Ovary (tissue), 3 donors: ENCODE measurements around the gene AP3M1.

Experiments used
- POLR2A ChIP-seq: fragments of 450-650 bp; IDR thresholded peaks from one replicate; pipeline ENCODE4 v1.6.1; 2017; ENCODE audit warnings: antibody characterized with exemption, mild to moderate bottlenecking, moderate library complexity
- TF ChIP-seq, protein P1 (sequence below), 3 donors: fragments of 450-650 bp in 2 of 3; fragments of 200-600 bp in 1 of 3; IDR thresholded peaks; one replicate each; pipeline versions ENCODE4 v1.5.1 to v1.8.0; 2016 to 2022; ENCODE audit warnings: antibody characterized with exemption in 3 of 3, mild to moderate bottlenecking in 1 of 3
- donor health status: DM: no; HTN: no; CAD: no.

DNA sequence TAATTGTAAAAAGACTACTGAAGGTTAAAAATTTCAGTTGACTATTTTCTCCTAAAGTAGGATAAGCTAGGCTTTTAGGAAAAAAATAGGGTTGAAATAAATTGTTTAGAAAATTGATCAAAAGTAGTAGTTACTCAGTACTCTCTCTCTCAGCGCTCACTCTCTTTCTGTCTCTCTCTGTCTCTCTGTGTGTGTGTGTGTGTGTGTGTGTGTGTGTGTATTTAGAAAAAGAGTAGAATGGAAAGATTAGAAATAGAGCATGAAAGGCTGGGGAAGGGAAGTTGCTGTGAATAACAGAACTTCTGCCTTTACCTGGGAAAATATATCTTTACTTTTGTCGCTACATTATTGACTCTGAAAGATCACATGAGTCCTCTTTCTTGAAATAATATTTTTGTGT is 21.0 kb upstream of the AP3M1 start:
- TF ChIP-seq, protein P1, sequence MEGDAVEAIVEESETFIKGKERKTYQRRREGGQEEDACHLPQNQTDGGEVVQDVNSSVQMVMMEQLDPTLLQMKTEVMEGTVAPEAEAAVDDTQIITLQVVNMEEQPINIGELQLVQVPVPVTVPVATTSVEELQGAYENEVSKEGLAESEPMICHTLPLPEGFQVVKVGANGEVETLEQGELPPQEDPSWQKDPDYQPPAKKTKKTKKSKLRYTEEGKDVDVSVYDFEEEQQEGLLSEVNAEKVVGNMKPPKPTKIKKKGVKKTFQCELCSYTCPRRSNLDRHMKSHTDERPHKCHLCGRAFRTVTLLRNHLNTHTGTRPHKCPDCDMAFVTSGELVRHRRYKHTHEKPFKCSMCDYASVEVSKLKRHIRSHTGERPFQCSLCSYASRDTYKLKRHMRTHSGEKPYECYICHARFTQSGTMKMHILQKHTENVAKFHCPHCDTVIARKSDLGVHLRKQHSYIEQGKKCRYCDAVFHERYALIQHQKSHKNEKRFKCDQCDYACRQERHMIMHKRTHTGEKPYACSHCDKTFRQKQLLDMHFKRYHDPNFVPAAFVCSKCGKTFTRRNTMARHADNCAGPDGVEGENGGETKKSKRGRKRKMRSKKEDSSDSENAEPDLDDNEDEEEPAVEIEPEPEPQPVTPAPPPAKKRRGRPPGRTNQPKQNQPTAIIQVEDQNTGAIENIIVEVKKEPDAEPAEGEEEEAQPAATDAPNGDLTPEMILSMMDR (IDR thresholded peaks at IDR 0.05) = no peak
- no peak for TF ChIP-seq POLR2A
